VCaP (cell line): ENCODE data around the gene IGF2BP2.
"Not testable (repeated sequence)": the region's sequence is repeated elsewhere in the genome, so short reads cannot be mapped to it uniquely, and the experiment has no call there.

Experiments
- H3K27ac ChIP-seq: fragments of 450-650 bp; 2 replicates; pipeline ENCODE4 v1.5.1; 2017
- CTCF ChIP-seq: fragments of 450-650 bp; conservative IDR thresholded peaks from 2 replicates; pipeline ENCODE4 v1.5.1; 2017; ENCODE audit warnings: mild to moderate bottlenecking, moderate library complexity

IGF2BP2 gene

GRCh38 chr3:185786956-185787877 lies 37.6 kb downstream of the IGF2BP2 start:
- no peak overlapping the region for H3K27ac ChIP-seq
- no peak for TF ChIP-seq CTCF

- not testable (repeated sequence) for H3K27ac ChIP-seq
These were observed 38.6 kb downstream of the IGF2BP2 start for GRCh38 chr3:185786258-185786657.

GRCh38 chr3:185784317-185784716 lies 40.5 kb downstream of the IGF2BP2 start:
- TF ChIP-seq CTCF, result no peak
- H3K27ac ChIP-seq, result no peak overlapping the region

GRCh38 chr3:185781759-185782158 lies 43.1 kb downstream of the IGF2BP2 start:
- TF ChIP-seq CTCF, result no peak
- no peak overlapping the region for H3K27ac ChIP-seq

GRCh38 chr3:185779461-185779860 lies 45.4 kb downstream of the IGF2BP2 start:
- TF ChIP-seq CTCF, result no peak
- no peak overlapping the region for H3K27ac ChIP-seq

- no peak for TF ChIP-seq CTCF
- H3K27ac ChIP-seq, result no peak overlapping the region
These were observed 46.0 kb downstream of the IGF2BP2 start for GRCh38 chr3:185778821-185779220.

- H3K27ac ChIP-seq, result no peak overlapping the region
- no peak for TF ChIP-seq CTCF
These were observed 46.7 kb downstream of the IGF2BP2 start for GRCh38 chr3:185778094-185778493.

- H3K27ac ChIP-seq, result no peak overlapping the region
- TF ChIP-seq CTCF, result no peak
These were observed 54.7 kb downstream of the IGF2BP2 start for GRCh38 chr3:185770109-185770508.
